GM12874 (cell line): Measurements from ENCODE around the gene LRPAP1.

Source experiments
- TF ChIP-seq, protein P1 (sequence below): IDR thresholded peaks from 2 replicates; pipeline ENCODE4 v1.5.1; 2011; ENCODE audit warnings: low read depth, mild to moderate bottlenecking, control low read depth, low read length, moderate library complexity; ENCODE audit not compliant: insufficient read depth

The LRPAP1 gene

GRCh38 chr4:3463556-3464348, 68.5 kb downstream of the LRPAP1 start:
- TF ChIP-seq, protein P1, sequence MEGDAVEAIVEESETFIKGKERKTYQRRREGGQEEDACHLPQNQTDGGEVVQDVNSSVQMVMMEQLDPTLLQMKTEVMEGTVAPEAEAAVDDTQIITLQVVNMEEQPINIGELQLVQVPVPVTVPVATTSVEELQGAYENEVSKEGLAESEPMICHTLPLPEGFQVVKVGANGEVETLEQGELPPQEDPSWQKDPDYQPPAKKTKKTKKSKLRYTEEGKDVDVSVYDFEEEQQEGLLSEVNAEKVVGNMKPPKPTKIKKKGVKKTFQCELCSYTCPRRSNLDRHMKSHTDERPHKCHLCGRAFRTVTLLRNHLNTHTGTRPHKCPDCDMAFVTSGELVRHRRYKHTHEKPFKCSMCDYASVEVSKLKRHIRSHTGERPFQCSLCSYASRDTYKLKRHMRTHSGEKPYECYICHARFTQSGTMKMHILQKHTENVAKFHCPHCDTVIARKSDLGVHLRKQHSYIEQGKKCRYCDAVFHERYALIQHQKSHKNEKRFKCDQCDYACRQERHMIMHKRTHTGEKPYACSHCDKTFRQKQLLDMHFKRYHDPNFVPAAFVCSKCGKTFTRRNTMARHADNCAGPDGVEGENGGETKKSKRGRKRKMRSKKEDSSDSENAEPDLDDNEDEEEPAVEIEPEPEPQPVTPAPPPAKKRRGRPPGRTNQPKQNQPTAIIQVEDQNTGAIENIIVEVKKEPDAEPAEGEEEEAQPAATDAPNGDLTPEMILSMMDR = no peak

DNA sequence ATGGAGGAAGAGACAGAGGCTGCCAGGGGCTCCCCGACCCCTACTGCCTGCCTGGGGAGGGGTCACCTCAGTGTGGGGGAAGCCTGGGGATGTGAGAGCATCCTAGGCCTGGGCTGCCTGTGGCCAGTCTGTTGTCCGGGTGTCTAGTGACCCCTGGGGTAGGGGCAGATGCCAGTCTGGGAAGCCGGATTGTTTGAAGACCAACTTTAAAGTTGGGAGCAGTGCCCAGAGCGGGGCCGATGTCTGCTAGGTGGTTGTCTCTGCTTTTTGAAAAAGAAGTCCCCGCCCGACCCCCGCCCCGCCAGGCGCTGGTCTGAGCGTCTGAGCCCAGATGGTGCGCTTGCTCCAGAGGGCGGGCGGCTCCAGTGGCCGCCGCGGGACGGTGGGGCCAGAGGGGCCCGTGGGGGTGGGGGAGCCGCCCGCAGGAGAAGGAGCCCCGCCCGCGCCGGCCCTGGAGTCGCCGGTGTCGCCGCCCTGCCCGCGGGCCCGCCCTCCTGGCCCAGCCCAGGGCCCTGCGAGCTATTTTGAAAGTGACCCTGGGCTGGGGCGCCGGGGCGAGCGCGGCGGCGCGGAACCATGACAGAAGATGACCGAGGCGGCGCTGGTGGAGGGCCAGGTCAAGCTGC, 69.3 kb downstream of the LRPAP1 start, which contains the start of gene DOK7:
DOK7 (plus strand) TSS at position 517 of the 626 bp plus-strand sequence; CDS start at position 587, 70 bp downstream.
- TF ChIP-seq, protein P1 = no peak

DNA sequence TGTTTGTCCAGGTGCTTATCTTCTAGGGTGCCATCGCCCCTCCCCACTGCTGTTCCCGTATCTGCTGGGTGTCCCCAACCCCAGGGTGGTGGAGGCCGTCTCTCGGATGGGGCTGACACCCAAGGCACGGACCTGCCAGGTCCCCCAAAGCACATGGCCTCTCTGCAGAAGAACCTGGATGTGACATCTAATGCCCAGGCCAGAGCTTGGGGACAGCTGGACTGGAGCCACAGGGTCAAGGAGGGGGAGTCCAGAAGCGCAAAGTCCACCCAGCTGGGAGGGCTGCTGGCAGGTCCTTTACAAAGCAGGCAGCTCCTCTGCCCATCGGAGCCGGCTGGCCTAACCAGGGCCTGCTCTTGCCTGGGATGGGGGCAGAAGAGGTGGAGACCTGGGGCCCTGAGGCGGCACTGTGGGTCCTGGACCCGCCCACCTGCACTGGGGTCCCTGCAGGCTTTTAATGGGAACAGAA, 69.9 kb downstream of the LRPAP1 start:
- TF ChIP-seq, protein P1 = no peak

DNA sequence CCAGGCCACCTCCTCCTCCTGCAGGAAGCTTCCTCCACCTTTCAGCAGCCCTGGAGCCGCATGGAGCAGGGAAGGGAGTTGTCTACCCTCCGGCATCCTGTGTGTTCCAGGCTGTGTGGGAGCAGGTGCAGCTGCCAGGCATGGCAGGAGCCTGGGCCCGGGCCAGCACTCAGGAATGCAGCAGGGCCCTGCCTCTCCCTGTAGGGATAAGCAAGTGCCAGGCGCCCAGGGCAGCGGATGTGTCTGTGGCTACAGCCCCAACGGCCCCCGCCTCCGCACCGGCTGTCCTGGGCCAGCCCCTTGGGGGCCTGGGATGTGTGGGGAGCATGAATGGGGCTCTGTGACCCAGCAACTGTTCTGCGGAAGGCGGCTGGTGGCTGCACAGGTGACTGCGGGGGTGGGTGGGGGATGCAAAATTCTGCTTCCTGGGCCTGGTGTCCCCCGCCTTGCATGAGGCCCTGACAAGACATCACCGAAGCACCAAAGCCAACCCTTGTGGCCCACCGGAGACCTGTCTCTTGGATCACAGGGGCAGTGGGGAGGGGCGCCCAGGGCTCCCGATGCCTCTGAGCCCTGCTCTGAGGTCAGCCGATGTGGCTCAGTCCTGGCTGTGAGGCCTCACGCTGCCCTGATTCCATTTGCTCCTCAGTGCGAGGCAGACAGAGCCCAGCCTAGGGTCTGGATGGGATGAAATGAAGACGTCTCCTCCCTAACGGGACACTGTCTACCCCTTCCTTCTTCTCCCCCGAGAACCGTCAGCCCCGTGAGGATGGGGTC, 70.5 kb downstream of the LRPAP1 start:
- TF ChIP-seq, protein P1 = no peak

DNA sequence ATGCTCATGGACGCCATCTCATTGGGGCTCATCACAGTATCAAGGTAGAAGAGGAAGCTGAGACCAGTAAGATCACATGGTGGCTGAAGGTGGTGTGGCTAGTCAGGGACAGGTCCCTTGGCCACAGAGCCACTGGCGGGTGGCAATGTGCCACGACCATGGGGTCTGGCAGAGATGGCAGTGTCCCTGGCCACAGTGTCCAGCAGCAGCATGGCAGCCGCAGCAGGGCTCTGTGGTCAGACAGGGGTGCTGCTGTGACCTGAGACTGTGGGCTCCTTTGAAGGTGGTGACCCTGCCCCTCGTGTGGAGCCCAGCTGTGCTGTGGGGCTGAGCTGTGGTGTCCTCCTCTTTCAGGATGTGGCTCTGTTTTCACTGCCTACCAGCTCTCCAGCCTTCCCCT, 71.3 kb downstream of the LRPAP1 start:
- TF ChIP-seq, protein P1 = no peak

DNA sequence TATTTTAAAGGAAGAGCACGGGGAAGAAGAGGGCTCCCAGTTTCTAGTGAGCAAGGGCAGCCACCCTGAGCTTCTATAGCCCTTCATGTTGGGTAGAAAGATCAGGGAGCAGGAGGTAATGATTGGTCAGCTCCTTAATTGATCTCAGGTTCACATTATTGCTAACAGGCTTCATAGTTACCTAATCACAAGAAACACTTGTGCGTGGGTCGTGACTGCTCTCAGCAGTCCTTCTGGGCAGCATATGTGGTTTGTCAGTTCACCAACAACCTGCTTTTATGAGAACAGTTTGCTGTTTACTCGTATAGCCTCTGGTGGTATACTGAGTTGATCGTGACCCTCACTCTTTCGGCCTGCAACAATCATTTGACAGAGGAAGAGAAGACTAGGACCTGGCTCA, 73.9 kb downstream of the LRPAP1 start:
- TF ChIP-seq, protein P1 = no peak
